HS-27A (cell line): ENCODE data around the gene ARIH2.
A peak's percentile ranks its signal among the peaks of the same experiment; 100 is the strongest.

Source experiments
- DNase-seq: peaks from one replicate; pipeline ENCODE4 v3.0.0-alpha.2; 2012; ENCODE audit warnings: low read depth, missing footprints

The ARIH2 gene

DNA sequence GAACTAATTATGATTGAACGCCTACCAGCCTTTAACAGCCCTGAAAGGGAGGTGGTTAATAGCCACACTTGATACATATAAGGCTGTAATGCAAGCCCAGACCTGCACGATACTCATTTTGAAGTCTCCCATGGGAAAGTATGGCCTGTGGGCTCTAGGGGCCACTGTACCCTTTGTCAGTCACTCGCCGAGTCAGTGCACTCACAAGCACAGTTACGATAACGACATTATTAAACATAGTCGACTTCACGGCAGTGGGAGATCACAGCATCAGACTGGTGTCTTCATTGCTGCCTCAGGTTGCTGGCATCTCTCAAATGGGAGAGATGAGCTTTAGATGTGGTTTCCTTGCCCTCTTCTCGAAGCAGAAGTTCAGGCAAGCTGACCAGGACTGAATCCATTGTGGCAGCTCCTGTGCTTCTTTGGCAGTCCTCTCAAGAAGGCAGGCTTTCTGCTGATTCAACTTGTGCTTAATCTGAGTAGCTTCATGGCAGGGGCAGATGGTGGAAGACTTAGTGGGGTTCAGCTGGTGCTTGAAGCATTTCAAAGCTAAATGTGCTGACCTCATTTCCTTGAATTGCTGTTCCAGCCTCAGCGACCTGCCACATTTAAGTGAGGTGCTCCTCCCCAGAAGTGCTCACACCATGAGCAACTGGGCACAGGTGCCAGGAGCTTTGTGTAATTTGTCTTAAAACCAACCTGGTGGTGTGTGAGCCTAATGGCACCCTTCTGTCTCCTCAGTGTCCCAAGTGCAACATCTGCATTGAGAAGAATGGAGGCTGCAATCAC lies 55.6 kb downstream of the ARIH2 start:
- no peak for DNase-seq

DNA sequence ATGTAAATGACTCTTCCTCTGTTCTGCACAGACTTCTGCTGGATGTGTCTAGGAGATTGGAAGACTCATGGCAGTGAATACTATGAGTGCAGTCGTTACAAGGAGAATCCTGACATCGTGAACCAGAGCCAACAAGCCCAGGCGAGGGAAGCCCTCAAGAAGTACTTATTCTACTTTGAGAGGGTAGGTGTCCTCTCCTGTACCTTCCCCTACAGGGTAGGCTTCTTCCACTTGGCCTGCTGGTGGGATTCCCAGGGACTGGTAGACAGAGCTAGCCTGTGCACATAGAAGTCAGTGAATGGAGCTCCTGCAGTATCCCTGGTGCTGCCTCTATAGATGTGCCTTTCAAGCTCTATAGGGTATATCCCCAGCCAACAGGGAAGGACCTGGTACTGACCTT lies 60.8 kb downstream of the ARIH2 start:
- DNase-seq: no peak

DNA sequence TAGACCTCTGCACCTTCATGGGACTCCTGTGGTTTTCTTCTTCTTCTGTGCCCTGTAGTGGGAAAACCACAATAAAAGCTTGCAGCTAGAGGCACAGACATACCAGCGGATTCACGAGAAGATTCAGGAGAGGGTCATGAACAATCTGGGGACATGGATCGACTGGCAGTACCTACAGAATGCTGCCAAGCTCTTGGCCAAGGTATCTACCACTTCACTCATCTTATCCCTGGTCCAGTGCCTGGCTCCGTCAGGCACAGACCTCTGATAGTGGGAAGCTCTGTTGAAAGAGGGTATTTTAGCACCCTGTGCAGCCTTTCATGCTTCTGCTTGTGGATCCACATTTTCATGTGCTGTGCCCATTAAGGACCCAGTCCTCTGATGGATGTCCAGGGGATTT lies 61.7 kb downstream of the ARIH2 start:
- DNase-seq: no peak

DNA sequence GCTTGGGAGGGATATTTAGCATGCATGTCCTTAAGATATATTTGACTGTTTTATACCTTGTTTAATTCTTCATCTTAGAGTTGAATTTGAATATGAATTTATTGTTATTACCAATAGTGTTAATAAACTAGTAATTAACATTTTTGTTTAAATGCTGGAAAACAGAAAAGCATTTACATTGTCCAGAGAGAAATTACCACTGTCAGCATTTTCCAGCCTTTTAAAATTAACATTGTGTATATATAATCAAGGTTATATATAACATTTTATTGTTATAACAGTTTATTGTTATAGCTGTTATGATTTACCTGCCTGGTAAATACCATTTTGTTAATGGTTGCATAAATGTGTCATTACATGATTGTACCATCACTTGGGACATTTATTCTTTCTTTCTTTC lies 63.4 kb downstream of the ARIH2 start:
- DNase-seq: no peak

DNA sequence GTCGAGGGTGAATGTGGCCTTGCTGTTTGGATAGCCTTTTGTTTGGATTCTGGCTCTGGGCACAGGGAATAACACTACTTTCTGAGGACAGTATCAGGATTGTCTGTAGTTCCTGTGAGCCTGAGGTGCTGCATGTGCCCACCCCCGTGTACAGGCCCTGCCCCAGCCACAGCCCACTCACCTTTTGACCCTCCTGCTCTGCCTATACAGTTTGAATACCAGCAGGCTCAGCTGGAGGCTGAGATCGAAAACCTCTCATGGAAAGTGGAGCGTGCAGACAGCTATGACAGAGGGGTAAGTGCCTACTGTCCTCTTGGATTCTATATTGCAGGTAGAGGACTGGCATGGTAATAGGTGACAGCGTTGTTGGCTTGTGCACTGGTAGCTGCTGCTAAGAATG lies 64.0 kb downstream of the ARIH2 start:
- DNase-seq: no peak

DNA sequence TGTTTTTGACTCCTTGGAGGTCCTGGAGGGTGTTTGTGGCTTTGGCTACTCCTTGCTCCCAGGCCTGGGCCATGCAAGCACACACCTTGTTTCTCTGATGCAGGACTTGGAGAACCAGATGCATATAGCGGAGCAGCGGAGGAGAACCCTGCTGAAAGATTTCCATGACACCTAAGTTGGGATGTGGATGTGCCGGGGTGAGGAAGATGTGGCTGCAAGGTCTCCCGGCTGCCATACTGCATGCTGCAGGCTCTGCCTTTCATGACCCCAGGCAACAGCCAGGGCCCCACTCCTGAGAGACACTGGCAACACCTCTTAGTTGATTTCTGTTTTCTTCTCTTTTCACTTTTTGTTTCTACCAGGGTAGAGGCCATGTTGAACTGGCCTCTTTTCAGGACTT lies 64.5 kb downstream of the ARIH2 start:
- no peak for DNase-seq

DNA sequence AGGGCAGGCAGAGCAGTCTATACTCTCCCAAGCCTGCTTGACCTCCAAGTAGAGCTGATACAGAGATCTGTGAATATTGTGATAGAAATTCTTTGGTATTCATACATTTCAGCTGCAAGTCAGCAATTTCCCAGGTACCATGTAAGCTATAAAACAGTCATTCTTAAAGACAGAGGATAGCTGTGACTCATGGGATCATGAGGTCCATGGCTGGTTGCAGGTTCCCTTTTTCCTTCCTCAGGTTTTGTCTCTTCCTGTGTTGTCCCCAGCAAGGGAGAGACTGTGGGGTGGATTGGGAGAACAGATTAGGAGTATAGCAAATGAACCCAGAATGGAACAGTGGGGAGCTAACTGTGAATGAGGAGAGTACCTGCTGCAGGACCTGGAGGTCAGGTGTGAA lies 66.0 kb downstream of the ARIH2 start:
- DNase-seq: no peak

DNA sequence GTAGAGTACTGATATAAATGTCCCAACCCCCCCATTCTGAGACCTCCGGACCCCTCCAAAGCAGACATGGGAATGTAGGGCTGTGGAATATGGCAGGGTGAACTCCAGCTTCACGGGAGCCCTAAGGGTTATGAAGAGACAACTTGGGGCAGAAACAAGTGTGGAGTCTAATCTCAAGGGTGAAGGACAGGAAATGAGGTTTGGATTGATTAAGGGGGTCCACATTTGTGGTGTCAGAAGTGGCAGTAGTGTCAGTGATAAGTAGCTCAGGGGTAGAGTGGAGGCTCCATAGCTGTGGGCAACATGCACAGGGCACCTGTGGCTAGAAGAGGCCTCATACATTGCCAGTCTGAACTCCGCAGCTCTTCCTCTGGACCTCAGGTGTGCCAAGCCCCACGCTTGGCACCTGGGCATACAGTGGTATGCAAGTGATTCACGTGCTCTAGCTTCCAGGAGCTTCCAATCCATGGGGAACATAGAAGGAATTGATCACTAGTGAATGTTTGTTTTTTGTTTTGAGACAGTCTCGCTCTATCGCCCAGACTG lies 67.3 kb downstream of the ARIH2 start:
- DNase-seq: no peak

DNA sequence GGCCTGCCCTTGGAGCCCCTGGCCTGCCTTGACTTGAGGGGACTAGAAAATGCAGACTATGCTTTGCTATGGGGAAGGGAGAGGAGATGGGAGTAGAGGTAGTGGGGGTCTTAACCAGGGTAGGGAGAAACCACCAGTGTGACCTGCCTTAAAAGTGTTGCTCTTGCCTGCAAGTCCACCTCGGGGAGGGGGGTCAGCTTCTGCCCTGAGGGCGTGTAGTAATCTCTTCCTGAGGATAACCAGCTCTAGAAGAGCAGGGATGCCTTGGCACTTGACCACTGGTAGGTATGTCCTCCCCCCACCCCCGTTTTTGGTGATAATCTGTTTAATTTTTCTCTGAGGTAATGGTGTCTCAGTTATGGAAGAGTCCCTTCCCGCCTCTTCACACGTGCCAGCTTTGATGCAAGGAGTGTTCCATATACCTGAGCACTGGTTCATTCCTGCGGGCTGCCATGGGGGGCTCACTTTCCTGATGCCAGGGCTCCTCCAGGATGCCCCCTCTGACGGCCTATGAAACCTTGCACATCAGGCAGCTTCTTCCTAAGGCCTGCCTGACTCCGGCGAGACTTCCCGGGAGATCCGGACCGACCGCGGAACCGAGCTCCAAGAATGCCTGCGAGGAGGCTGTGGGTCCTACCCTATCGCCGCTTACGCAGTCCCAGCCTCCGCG lies 70.6 kb downstream of the ARIH2 start:
- no peak for DNase-seq

DNA sequence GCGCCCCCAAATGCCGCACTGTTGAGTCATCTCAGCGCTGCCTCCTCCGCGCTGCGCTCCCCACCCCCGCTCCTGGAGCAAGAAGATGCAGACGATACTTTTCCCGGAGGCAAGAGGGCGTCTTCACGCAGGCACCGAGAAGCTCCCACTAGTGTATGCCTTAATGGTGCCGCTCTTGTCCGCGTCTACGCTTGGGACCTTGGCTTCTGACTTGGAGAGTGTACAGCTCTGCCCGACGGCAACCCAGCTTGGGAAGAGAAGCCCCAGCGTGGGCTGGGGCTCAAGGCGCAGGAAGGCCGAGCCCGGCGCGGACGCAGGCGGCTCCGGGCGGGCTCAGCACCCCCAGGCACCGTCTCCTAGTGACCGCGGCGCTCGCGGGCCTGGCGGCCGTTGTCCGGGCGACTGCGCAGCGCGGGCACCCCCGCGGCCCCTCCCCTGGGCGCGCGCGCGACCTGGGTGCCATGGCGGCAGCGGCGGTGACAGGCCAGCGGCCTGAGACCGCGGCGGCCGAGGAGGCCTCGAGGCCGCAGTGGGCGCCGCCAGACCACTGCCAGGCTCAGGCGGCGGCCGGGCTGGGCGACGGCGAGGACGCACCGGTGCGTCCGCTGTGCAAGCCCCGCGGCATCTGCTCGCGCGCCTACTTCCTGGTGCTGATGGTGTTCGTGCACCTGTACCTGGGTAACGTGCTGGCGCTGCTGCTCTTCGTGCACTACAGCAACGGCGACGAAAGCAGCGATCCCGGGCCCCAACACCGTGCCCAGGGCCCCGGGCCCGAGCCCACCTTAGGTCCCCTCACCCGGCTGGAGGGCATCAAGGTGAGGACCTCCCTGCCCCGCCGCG lies 71.4 kb downstream of the ARIH2 start, which contains the start of gene P4HTM:
Gene P4HTM, plus strand, starts transcription at position 446 of the 840 bp plus-strand sequence. Its CDS starts 16 bp downstream, at position 462.
- DNase-seq: peak; percentile 96

DNA sequence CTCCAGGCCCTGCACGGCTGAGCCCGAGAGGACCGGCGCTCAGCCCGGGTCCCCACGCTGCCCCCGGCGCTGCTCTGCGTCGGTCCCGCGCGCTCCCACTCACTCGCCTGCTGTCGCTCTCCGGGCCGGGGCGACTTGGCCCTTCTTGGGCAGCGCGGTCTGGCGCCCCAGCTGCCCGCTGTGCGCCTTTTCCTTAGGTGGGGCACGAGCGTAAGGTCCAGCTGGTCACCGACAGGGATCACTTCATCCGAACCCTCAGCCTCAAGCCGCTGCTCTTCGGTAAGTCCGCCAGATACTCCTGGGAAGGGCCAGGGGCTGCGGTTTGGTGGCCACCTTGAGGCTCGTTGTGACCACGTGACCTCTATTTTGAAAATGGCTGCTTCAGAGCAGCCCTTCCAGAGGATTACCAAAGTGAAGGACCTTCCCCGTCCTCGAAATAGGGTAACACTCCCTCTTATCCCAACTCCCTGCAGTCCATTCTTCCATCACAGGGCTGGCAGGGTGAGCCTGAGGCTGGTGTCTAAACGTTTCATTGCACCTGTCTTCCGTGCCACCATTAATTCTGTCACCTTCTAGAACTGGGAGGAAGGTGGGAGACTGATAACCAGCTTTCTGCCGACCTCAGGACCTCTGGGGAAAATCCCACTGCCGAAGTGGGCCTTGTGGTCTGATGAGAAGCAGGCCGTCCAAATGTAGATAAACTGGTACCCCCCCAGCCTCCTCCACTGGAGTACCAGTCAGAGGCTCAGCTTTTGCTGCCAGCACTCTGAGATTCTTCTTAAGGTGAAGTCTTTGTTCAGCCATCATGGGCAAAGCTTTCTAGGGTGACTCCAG lies 72.2 kb downstream of the ARIH2 start:
- no peak for DNase-seq

DNA sequence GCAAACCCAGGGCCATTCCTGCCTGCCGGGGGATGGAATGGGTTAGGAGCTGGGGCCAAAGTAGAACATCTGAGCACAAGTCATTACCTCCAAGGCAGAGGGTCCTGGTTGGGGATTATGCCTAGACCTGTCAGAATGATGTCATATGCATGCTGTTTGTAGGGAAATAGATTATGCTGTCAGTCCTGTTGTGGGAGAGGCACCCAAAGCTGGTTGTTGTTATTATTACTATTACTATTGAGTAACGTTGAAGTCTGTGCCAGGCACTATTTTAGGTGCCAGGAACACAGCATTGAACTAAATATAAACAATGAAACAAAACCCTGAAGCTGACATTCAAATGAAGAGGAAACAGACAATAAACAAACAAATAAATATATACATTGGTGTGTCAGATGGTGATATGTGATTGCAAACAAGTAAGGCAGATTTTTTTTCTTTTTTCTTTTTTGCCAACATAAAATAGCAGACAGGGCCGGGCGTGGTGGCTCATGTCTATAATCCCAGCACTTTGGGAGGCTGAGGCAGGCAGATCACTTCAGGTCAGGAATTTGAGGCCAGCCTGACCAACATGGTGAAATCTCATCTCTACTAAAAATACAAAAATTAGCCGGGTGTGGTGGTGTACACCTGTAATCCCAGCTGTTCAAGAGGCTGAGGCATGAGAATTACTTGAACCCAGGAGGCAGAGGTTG lies 73.4 kb downstream of the ARIH2 start:
- no peak for DNase-seq

DNA sequence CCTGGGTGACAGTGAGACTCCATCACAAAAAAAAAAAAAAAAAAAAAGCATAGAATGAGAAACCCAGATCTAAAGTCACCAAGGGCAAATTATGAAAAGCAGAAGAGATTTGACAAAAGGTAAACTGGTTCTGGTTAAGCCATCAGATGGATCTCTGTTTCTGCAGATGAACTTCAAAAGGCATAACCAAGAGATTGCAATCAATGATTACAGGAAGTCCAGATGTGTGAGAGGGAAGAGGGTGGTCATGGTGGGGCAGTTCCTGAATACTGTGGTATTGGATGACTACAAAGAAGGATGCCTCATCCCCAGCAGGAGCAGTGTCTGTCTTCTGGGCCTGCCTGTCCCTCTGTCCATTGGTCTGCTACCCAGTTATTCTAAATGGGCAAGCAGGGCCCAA lies 75.2 kb downstream of the ARIH2 start:
- DNase-seq: no peak

DNA sequence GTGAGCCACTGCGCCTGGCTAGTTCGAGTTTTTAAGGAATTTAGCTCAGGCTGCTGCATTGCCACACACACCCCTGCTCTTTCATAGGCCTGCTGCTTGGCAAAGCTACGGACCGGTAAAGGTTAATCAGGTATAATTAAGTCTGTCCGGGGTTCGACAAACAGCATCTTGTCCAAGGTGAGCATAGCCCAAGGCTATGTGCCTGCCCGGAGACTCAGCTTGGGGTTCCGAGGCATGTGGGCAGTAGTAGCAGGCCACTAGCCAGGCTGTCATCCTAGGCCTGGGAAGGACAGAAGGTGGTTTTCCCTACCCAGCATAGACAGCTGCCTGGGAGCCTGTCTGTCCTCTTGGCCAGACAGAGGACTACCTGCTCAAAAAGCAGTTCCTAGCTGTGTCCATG lies 78.0 kb downstream of the ARIH2 start:
- no peak for DNase-seq

DNA sequence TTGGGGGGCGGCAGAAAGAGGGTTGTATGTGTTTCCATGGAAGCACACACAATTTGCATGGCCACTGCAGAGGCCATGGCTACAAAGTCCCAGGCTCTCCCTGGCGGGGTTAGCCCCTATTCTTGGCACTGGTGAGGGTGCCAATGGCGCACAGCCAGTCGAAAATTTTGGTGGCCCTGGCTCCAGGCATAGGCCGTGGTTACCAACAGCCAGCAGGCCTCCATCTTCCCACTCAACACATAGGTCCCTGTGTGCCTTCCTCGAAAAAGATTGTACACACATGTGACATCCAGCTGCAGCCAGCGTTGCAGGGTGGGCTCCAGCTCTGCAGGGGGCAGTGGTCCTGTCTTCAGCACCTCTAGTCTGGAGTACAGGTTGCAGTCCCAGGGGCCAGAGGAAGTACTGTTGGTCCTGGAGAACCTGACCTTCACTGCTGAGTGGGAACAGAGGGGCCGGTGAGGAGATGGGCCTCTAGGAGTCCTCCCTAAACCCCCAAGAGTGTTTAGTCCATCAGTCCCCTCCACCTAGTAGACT lies 78.5 kb downstream of the ARIH2 start:
- no peak for DNase-seq

DNA sequence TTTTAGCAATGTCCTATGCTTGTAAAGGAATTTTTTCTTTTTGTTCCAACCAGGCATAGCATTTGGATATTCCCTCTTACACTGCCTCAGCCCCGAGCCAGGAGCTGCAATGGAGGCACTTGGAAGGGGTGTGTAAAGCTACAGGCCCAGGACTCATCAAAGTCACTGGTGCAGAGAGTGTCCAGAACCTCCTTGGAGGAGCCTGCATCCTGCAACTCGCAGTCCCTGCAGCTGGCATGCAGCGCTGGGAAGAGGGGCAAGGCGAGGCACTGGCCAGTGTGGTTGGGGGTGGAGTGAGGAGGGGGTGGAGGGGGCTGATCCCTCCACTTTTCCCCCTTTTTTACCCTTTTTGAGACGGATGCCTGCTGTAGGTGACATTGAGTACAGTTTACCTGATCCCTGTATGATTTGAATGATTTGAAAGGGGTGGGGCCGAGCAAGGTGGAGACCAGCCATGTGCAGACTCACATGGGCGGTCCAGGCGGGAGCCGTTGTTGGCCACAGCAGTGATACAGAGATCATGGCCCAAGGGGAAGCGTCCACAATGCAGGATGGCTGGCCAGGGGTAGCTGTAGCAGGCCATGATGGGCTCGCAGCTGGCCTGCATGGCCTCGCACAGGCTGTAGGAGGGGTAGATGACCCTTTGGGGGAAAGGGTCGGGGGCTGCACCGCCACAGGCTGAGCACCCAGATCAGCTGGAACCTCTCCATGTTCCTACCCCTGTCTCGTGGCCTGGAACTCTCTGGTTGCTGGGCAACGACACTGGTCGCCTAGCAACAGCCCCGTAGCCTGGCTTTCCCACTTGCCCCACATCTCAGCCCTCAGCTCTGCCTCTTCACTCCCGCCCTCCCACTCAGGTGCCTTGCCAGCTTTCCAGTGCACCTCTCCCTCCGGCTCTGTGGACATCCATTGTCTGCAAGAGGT lies 79.3 kb downstream of the ARIH2 start:
- DNase-seq: no peak

DNA sequence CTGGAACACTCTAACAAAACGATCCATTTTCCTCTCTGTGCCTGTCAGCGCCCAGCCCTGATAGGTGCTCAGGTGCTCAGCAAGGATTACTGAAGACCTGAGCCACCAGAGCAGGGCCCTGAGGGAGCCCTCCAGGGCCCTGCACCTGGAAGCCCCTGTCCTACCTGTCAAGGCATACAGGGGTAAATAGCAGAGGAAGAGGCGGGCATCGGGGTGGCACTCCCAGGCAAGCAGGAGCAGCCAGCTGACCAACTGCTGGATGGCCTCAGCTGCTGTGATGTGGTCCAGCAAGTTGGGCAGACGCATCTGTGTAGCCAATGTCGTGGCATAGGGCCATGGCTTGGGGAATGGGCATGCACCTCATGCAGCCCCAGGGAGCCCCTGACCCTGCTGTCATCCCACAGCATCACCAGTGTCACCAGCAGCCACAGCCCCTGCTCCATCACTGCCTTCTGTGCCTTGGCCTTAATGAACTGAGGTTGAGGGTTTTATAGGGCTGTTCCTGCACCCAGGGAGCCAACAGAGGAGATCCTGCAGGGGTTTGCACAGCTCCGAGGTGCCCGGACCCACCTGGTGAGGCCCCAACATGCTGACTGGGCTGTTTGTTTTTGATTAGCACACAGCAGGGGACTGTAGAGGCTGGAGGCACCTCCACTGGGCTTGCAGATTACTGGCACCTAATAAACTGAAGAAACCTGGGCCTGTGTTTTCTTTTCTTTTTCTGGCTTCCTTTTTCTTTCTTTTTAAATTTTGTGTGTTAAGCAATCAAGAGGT lies 80.6 kb downstream of the ARIH2 start:
- DNase-seq: no peak

DNA sequence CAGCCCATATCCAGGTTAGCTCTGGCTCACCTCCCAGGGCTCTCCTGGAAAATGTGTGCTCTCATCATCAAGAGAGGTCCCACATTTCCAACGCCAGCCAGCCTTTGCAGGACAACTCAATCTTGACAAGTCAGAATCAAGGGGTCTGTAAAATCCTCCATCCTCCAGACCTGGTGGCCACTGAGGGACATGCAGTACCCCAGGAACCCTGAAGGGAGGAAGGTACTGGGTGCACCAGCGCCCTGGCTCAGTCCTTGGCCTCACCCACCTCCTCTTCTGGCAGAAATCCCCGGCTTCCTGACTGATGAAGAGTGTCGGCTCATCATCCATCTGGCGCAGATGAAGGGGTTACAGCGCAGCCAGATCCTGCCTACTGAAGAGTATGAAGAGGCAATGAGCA lies 82.5 kb downstream of the ARIH2 start:
- no peak for DNase-seq
